Suprapubic skin (tissue), 4 donors: Measurements from ENCODE around the gene SLC25A42. TPM values are rescaled to one million over a fixed set of nuclear protein-coding genes. Genes with fewer than 3 reads are reported as not detected.

Source experiments
- DNase-seq, 2 donors: peaks; one replicate each; pipeline ENCODE4 v3.0.0-alpha.2; 2019; ENCODE audit warnings: low spot score in 2 of 2
- H3K27ac ChIP-seq: fragments of 200-600 bp; sonication (generic); one replicate; pipeline ENCODE4 v1.5.1; 2019
- H3K27me3 ChIP-seq: fragments of 200-600 bp; sonication (generic); one replicate; pipeline ENCODE4 v1.5.1; 2019
- H3K36me3 ChIP-seq: fragments of 200-600 bp; sonication (generic); one replicate; pipeline ENCODE4 v1.5.1; 2019
- H3K4me1 ChIP-seq: fragments of 200-600 bp; sonication (generic); one replicate; pipeline ENCODE4 v1.5.1; 2019
- H3K4me3 ChIP-seq: fragments of 200-600 bp; sonication (generic); one replicate; pipeline ENCODE4 v1.5.1; 2019; ENCODE audit warnings: mild to moderate bottlenecking
- H3K9me3 ChIP-seq: fragments of 200-600 bp; sonication (generic); one replicate; pipeline ENCODE4 v1.5.1; 2019
- CTCF ChIP-seq, 2 donors: fragments of 200-600 bp in 1 of 2; fragments of 450-650 bp in 1 of 2; sonication (generic) in 1 of 2; IDR thresholded peaks; one replicate each; pipeline ENCODE4 v1.5.1; 2016 to 2019; ENCODE audit warnings: antibody characterized with exemption in 2 of 2, mild to moderate bottlenecking in 1 of 2, moderate library complexity in 1 of 2
- EP300 ChIP-seq: sonication (generic); formaldehyde crosslinking; IDR thresholded peaks from one replicate; pipeline ENCODE4 v1.6.1; 2017; ENCODE audit warnings: antibody characterized with exemption
- POLR2A ChIP-seq, 2 donors: fragments of 450-650 bp; IDR thresholded peaks; one replicate each; pipeline ENCODE4 v1.6.1; 2017; ENCODE audit warnings: antibody characterized with exemption in 2 of 2, mild to moderate bottlenecking in 2 of 2, moderate library complexity in 2 of 2
- POLR2AphosphoS5 ChIP-seq, 3 donors: sonication (generic); formaldehyde crosslinking; IDR thresholded peaks; one replicate each; pipeline ENCODE4 v1.6.1; 2017; ENCODE audit warnings: antibody characterized with exemption in 3 of 3
- WGBS: methylation state at CpG from one replicate; pipeline ENCODE4 v1.1.5; 2018; 5-methylcytosine and 5-hydroxymethylcytosine counted together
- total RNA-seq, 4 donors: library from RNA; depleted of rRNA; stranded (reverse); fragments of >200 nt; gene quantifications; one replicate each; pipeline ENCODE4 v1.1.0, GENCODE V29; 2016

Gene SLC25A42
- total RNA-seq, 4 donors from 2014 or later, result 4.9 to 14.6 (median 10.6) TPM

GRCh38 chr19:19026299-19026971 is 37.4 kb upstream of the SLC25A42 start:
- H3K27ac ChIP-seq, result no peak overlapping the region
- peaks cover 81% of the 10 kb centered on the region for H3K36me3 ChIP-seq
- TF ChIP-seq EP300, result no peak
- peak in 1 of 2 donors; percentile 14 for TF ChIP-seq CTCF (IDR thresholded peaks at IDR 0.05)
- peaks cover 14% of the 10 kb centered on the region for H3K4me1 ChIP-seq
- DNase-seq, result no peak
- WGBS, result 44% methylated on average over 10 of the region's 10 CpGs
- H3K9me3 ChIP-seq, result no peaks in the 10 kb centered on the region
- H3K4me3 ChIP-seq, result no peak overlapping the region
- H3K27me3 ChIP-seq, result no peaks in the 10 kb centered on the region

GRCh38 chr19:19027228-19027627 is 36.6 kb upstream of the SLC25A42 start:
- Histone ChIP-seq H3K4me3 (no peak overlapping the region), H3K4me1 (peaks cover 22% of the 10 kb centered on the region), H3K36me3 (peaks cover 76% of the 10 kb centered on the region), H3K9me3 (no peaks in the 10 kb centered on the region), H3K27ac (no peak overlapping the region), H3K27me3 (no peaks in the 10 kb centered on the region)
- no peak for DNase-seq
- no peak for TF ChIP-seq CTCF (IDR thresholded peaks at IDR 0.05)
- TF ChIP-seq EP300, result no peak
- no peak for TF ChIP-seq POLR2A (IDR thresholded peaks at IDR 0.05)
- TF ChIP-seq POLR2AphosphoS5 (IDR thresholded peaks at IDR 0.05), result no peak
- WGBS, result 86% methylated on average over 4 of the region's 4 CpGs

- H3K27ac ChIP-seq, result no peak overlapping the region
- peaks cover 28% of the 10 kb centered on the region for H3K4me1 ChIP-seq
- H3K9me3 ChIP-seq, result no peaks in the 10 kb centered on the region
- H3K27me3 ChIP-seq, result no peaks in the 10 kb centered on the region
- H3K36me3 ChIP-seq, result peaks cover 65% of the 10 kb centered on the region
- no peak for DNase-seq
- WGBS, result 93% methylated on average over 9 of the region's 9 CpGs
- no peak for TF ChIP-seq CTCF (IDR thresholded peaks at IDR 0.05)
- TF ChIP-seq POLR2AphosphoS5 (IDR thresholded peaks at IDR 0.05), result no peak
- no peak overlapping the region for H3K4me3 ChIP-seq
Observed at GRCh38 chr19:19028526-19028925, 35.3 kb upstream of the SLC25A42 start.

- no peak for TF ChIP-seq POLR2AphosphoS5 (IDR thresholded peaks at IDR 0.05)
- TF ChIP-seq CTCF (IDR thresholded peaks at IDR 0.05), result no peak
- no peak for TF ChIP-seq POLR2A (IDR thresholded peaks at IDR 0.05)
- no peak for TF ChIP-seq EP300
- peak overlapping the region; percentile 83 for H3K4me3 ChIP-seq
- H3K27ac ChIP-seq, result no peak overlapping the region
- H3K9me3 ChIP-seq, result no peaks in the 10 kb centered on the region
- DNase-seq, result no peak
- H3K27me3 ChIP-seq, result no peaks in the 10 kb centered on the region
- peaks cover 34% of the 10 kb centered on the region for H3K36me3 ChIP-seq
- 71% methylated on average over 5 of the region's 5 CpGs for WGBS
- peaks cover 31% of the 10 kb centered on the region for H3K4me1 ChIP-seq
Observed at GRCh38 chr19:19031891-19032290, 31.9 kb upstream of the SLC25A42 start.

- TF ChIP-seq POLR2A (IDR thresholded peaks at IDR 0.05) (no peak), POLR2AphosphoS5 (IDR thresholded peaks at IDR 0.05) (no peak), EP300 (no peak), CTCF (IDR thresholded peaks at IDR 0.05) (no peak)
- Histone ChIP-seq H3K4me3 (peak overlapping the region; percentile 83), H3K27ac (peak overlapping the region; percentile 92), H3K27me3 (no peaks in the 10 kb centered on the region), H3K4me1 (peaks cover 30% of the 10 kb centered on the region), H3K9me3 (no peaks in the 10 kb centered on the region), H3K36me3 (peaks cover 27% of the 10 kb centered on the region)
- peak in 1 of 2 donors; percentile 91 for DNase-seq
- WGBS, result 3% methylated on average over 15 of the region's 31 CpGs
Observed at GRCh38 chr19:19032420-19033175, 31.2 kb upstream of the SLC25A42 start.
